ENCODE results near the gene SVOP. TPM values are rescaled to one million over a fixed set of nuclear protein-coding genes. Genes with fewer than 3 reads are reported as not detected.

The SVOP gene
- total and polyA plus RNA-seq, 2 of the 8 experiments (the other 6 are each of a cell fraction or from before 2014, with no cell fraction given): 0.06 TPM; not detected in 1

- FAIRE-seq (no peak), DNase-seq (ENCODE audit: low read depth in 1 of 2, low spot score in 2 of 2) (no peak)
- 81% methylated on average over 4 of the region's 4 CpGs; no CpG with 5 or more reads in 1 of the 2 experiments for WGBS, 2 experiments (ENCODE audit: extremely low coverage in 1 of 2, insufficient coverage in 1 of 2, insufficient read length in 1 of 2, insufficient replicate concordance in 2 of 2, low coverage in 1 of 2, low lambda C conversion rate in 2 of 2, missing lambda C conversion rate in 1 of 2)
- Histone ChIP-seq H2AK5ac (ENCODE audit: low read depth, low read length) (no peak overlapping the region), H3K27me3 (replicated peaks in 1 of 4; ENCODE audit: control insufficient read depth in 3 of 4, extremely low read depth in 1 of 4, insufficient read depth in 3 of 4, low read length in 3 of 4) (no peaks in the 10 kb centered on the region), H2BK12ac (ENCODE audit: low read depth, low read length) (no peak overlapping the region), H3K27ac (ENCODE audit: low read depth, low read length) (no peak overlapping the region), H3K4ac (replicated peaks; ENCODE audit: insufficient read length, low read depth, low read length) (no peak overlapping the region), H3K56ac (replicated peaks; ENCODE audit: insufficient read length, low read depth, low read length) (no peak overlapping the region), H3K79me1 (ENCODE audit: low read depth, low read length) (no peaks in the 10 kb centered on the region), H3K4me2 (ENCODE audit: insufficient read depth in 1 of 2, low read depth in 2 of 2, low read length in 2 of 2) (no peak overlapping the region), H3K14ac (ENCODE audit: insufficient read length) (no peak overlapping the region), H4K20me1 (replicated peaks in 1 of 2; ENCODE audit: control insufficient read depth in 1 of 2, insufficient read depth in 2 of 2, low read length in 2 of 2) (no peaks in the 10 kb centered on the region), H2BK15ac (ENCODE audit: low read length) (no peak overlapping the region), H2BK120ac (replicated peaks; ENCODE audit: low read depth, low read length) (no peak overlapping the region), H3K23ac (ENCODE audit: insufficient read length) (no peak overlapping the region), H3K4me3 (ENCODE audit: extremely low read depth in 1 of 4, insufficient read depth in 2 of 4, low read depth in 3 of 4, low read length in 4 of 4) (no peak overlapping the region), H3K9ac (replicated peaks in 1 of 4; ENCODE audit: extremely low read depth in 1 of 4, low read depth in 3 of 4, low read length in 3 of 4) (no peak overlapping the region), H4K5ac (ENCODE audit: insufficient read length, low read depth, low read length) (no peak overlapping the region), H2AFZ (ENCODE audit: low read length) (no peak overlapping the region), H3K79me2 (ENCODE audit: control insufficient read depth in 1 of 2, insufficient read depth in 2 of 2, low read length in 2 of 2) (no peaks in the 10 kb centered on the region), H3K23me2 (ENCODE audit: low read depth, low read length) (no peaks in the 10 kb centered on the region), H3K4me1 (replicated peaks in 1 of 4; ENCODE audit: control insufficient read depth in 3 of 4, insufficient read depth in 4 of 4, low read length in 3 of 4) (no peaks in the 10 kb centered on the region), H3K9me3 (ENCODE audit: insufficient read depth in 2 of 2, low read depth in 1 of 2, low read length in 1 of 2) (no peaks in the 10 kb centered on the region), H3K36me3 (ENCODE audit: control insufficient read depth in 2 of 4, insufficient read depth in 4 of 4, low read length in 3 of 4) (no peaks in the 10 kb centered on the region), H4K8ac (ENCODE audit: extremely low read depth, insufficient read depth, low read length) (no peak overlapping the region), H2BK20ac (ENCODE audit: low read length) (no peak overlapping the region), H2BK5ac (ENCODE audit: low read depth, low read length) (no peak overlapping the region), H3K18ac (ENCODE audit: extremely low read depth, low read length) (no peak overlapping the region), H4K91ac (replicated peaks; ENCODE audit: insufficient read length, low read length) (no peak overlapping the region)
- TF ChIP-seq KDM4A (IDR thresholded peaks at IDR 0.05; ENCODE audit: low read depth, low read length, severe bottlenecking) (no peak), KDM1A (IDR thresholded peaks at IDR 0.05; ENCODE audit: borderline replicate concordance, low read length) (no peak), GABPA (IDR thresholded peaks at IDR 0.05; ENCODE audit: borderline replicate concordance, insufficient read depth, low read length) (no peak), EGR1 (IDR thresholded peaks at IDR 0.05; ENCODE audit: borderline replicate concordance, low read depth, low read length) (no peak), CHD1 (IDR thresholded peaks at IDR 0.05; ENCODE audit: low read depth, low read length) (no peak), SP2 (IDR thresholded peaks at IDR 0.05; ENCODE audit: low read length) (no peak), CEBPB (IDR thresholded peaks at IDR 0.05; ENCODE audit: low read depth, low read length) (no peak), PHF8 (conservative IDR thresholded peaks at IDR 0.05; ENCODE audit: low read depth, low read length) (no peak), HDAC2 (IDR thresholded peaks at IDR 0.05; ENCODE audit: borderline replicate concordance in 1 of 2, low read depth in 2 of 2, low read length in 2 of 2) (no peak), NRF1 (IDR thresholded peaks at IDR 0.05; ENCODE audit: low read depth, low read length) (no peak), ATF2 (IDR thresholded peaks at IDR 0.05; ENCODE audit: low read length) (no peak), RNF2 (IDR thresholded peaks at IDR 0.05; ENCODE audit: borderline replicate concordance, low read depth, low read length, missing control alignments, poor library complexity, severe bottlenecking) (no peak)
- POLR2A ChIA-PET (ENCODE audit: partially characterized antibody): no interaction called here
- CTCF ChIA-PET (ENCODE audit: partially characterized antibody): interaction anchor here (0.9 to 2.4 kb wide), 3 partner anchors 15 to 126 kb away, joined by 3 to 12 read pairs (median 4); no protein-coding TSS in a partner anchor
Measured at GRCh38 chr12:108868781-108869180, 152.1 kb downstream of the SVOP start.
